Panc1 (cell line): ENCODE data around the gene ENTPD8. TPM values are rescaled to one million over a fixed set of nuclear protein-coding genes. Genes with fewer than 3 reads are reported as not detected.

Source experiments
- ATAC-seq: fragments of 200-7000 bp; cut with Tn5 transposase; 2 replicates; pipeline ENCODE4 v1.9.1; 2020; ENCODE audit warnings: mild to moderate bottlenecking, moderate library complexity
- BruUV-seq: library from RNA; stranded (reverse); fragments of 400-500 nt; replicated peaks from 2 replicates; lab custom pipeline; 2021; lab: Mats Ljungman, UMichigan
- CTCF ChIA-PET: fragments of 300-600 bp; sonication (Branson Sonifier 250); formaldehyde crosslinking; loops from one replicate; lab custom pipeline; 2022; ENCODE audit warnings: antibody characterized with exemption; lab: Charles Lee
- POLR2A ChIA-PET: fragments of 300-600 bp; sonication (Branson Sonifier 250); formaldehyde crosslinking; loops from one replicate; lab custom pipeline; 2022; ENCODE audit warnings: antibody characterized with exemption; lab: Charles Lee
- DNase-seq: peaks from one replicate; pipeline ENCODE4 v3.0.0-alpha.2; 2010; ENCODE audit warnings: low read depth, low spot score
- H3K27ac ChIP-seq: 2 replicates; pipeline ENCODE4 v1.5.1; 2011; ENCODE audit warnings: mild to moderate bottlenecking, low read length, inconsistent platforms
- H3K27me3 ChIP-seq: fragments of 200-500 bp; sonication (Bioruptor generic); 2 replicates; pipeline ENCODE4 v1.6.0; 2014; ENCODE audit warnings: low read length, inconsistent platforms; ENCODE audit not compliant: control insufficient read depth, insufficient read depth
- H3K36me3 ChIP-seq: fragments of 200-500 bp; sonication (Bioruptor generic); 2 replicates; pipeline ENCODE4 v1.5.1; 2014; ENCODE audit warnings: inconsistent platforms, mild to moderate bottlenecking, low read length, moderate library complexity; ENCODE audit not compliant: control insufficient read depth, insufficient read depth
- H3K4me1 ChIP-seq: 2 replicates; pipeline ENCODE4 v1.5.1; 2011; ENCODE audit warnings: inconsistent platforms, mild to moderate bottlenecking, low read length, moderate library complexity; ENCODE audit not compliant: control insufficient read depth, insufficient read depth
- H3K4me3 ChIP-seq, 2 experiments: 2 replicates each; pipeline ENCODE4 v1.5.1; 2011 to 2012; ENCODE audit warnings: low read depth in 2 of 2, low read length in 2 of 2, mild to moderate bottlenecking in 2 of 2, inconsistent platforms in 1 of 2, moderate library complexity in 1 of 2
- H3K9me3 ChIP-seq: fragments of 200-500 bp; sonication (Bioruptor generic); 2 replicates; pipeline ENCODE4 v1.5.1; 2014; ENCODE audit warnings: low read depth, mild to moderate bottlenecking, inconsistent platforms, low read length, moderate library complexity; ENCODE audit not compliant: control insufficient read depth, insufficient read depth
- CTCF ChIP-seq: fragments of 450-650 bp; IDR thresholded peaks from 2 replicates; pipeline ENCODE4 v1.5.1; 2017; ENCODE audit warnings: mild to moderate bottlenecking
- POLR2AphosphoS5 ChIP-seq: IDR thresholded peaks from 2 replicates; pipeline ENCODE4 v1.6.1; 2012; ENCODE audit warnings: mild to moderate bottlenecking, low read depth, low read length, moderate library complexity
- REST ChIP-seq, 2 experiments: IDR thresholded peaks; 2 replicates each; pipeline ENCODE4 v1.6.1; 2011 to 2012; ENCODE audit warnings: low read depth in 2 of 2, control low read depth in 1 of 2, low read length in 1 of 2, mild to moderate bottlenecking in 1 of 2, moderate library complexity in 1 of 2; ENCODE audit not compliant: insufficient read depth in 1 of 2
- SIN3A ChIP-seq: IDR thresholded peaks from 2 replicates; pipeline ENCODE4 v1.6.1; 2012; ENCODE audit warnings: low read depth, mild to moderate bottlenecking, low read length, moderate library complexity, borderline replicate concordance; ENCODE audit not compliant: insufficient read depth
- TCF7L2 ChIP-seq: IDR thresholded peaks from 2 replicates; pipeline ENCODE4 v1.6.1; 2011; ENCODE audit warnings: mild to moderate bottlenecking, low read depth, low read length, inconsistent platforms
- in situ Hi-C: cut with HindIII; loops from 2 replicates; pipeline ENCODE4 v1.10.0; 2016; ENCODE audit warnings: low sequenced_read_pairs, low pct_unique_long_range_greater_than_20kb
- intact Hi-C: fragments of 100-400 bp; cut with micrococcal nuclease; formaldehyde crosslinking; loops from one replicate; pipeline ENCODE4 v1.10.0; 2022; ENCODE audit not compliant: unreplicated experiment
- total RNA-seq: library from RNA; stranded (reverse); gene quantifications from one replicate; pipeline ENCODE4 v1.2.1, GENCODE V29; 2021; ENCODE audit not compliant: unreplicated experiment

ENTPD8 gene
- total RNA-seq, 1 experiment from 2014 or later: 3.9 TPM

GRCh38 chr9:137396227-137396626, 44.9 kb downstream of the ENTPD8 start:
- ChIA-PET CTCF (interaction anchor here (0.7 kb wide), 1 partner anchor 138 kb away, joined by 4 read pairs; no protein-coding TSS in a partner anchor), POLR2A (no interaction called here)
- Histone ChIP-seq H3K4me1 (peaks cover 6% of the 10 kb centered on the region), H3K36me3 (no peaks in the 10 kb centered on the region), H3K9me3 (no peaks in the 10 kb centered on the region), H3K27me3 (no peaks in the 10 kb centered on the region), H3K27ac (0 out of 2 replicates have a peak overlapping the region, but pooled peaks have one; percentile 17), H3K4me3 (no peak overlapping the region)
- intact Hi-C loops (no loop called here), in situ Hi-C loops (no loop called here)
- TF ChIP-seq SIN3A (no peak), TCF7L2 (no peak), POLR2AphosphoS5 (no peak), CTCF (no peak), REST (IDR thresholded peaks at IDR 0.05; ENCODE audit: insufficient read depth in 1 of 2, low read depth in 2 of 2, low read length in 1 of 2) (no peak)
- ATAC-seq: peak; percentile 82
- BruUV-seq: no TSS peak
- DNase-seq: no peak

- no peak for ATAC-seq
- Histone ChIP-seq H3K36me3 (no peaks in the 10 kb centered on the region), H3K4me1 (peaks cover 6% of the 10 kb centered on the region), H3K27me3 (no peaks in the 10 kb centered on the region), H3K27ac (no peak overlapping the region), H3K9me3 (no peaks in the 10 kb centered on the region), H3K4me3 (no peak overlapping the region)
- in situ Hi-C loops (no loop called here), intact Hi-C loops (no loop called here)
- ChIA-PET POLR2A (no interaction called here), CTCF (interaction anchor here (0.6 to 0.7 kb wide), 2 partner anchors 50 to 139 kb away, joined by 4 to 6 read pairs; no protein-coding TSS in a partner anchor)
- no TSS peak for BruUV-seq
- TF ChIP-seq REST (IDR thresholded peaks at IDR 0.05; ENCODE audit: insufficient read depth in 1 of 2, low read depth in 2 of 2, low read length in 1 of 2) (no peak), POLR2AphosphoS5 (no peak), CTCF (no peak), TCF7L2 (no peak)
- DNase-seq: no peak
Measured at GRCh38 chr9:137395666-137396010, 45.5 kb downstream of the ENTPD8 start.
